ENCODE measurements around the gene JUN. TPM values are rescaled to one million over a fixed set of nuclear protein-coding genes. Genes with fewer than 3 reads are reported as not detected.

JUN gene
- total RNA-seq, 4 donors from 2014 or later, result 64.2 to 121 (median 85.9) TPM

- no peak for TF ChIP-seq CTCF (IDR thresholded peaks at IDR 0.05; ENCODE audit: low read depth)
Observed at GRCh38 chr1:58814251-58815068, 30.6 kb upstream of the JUN start.

- no peak for TF ChIP-seq CTCF (IDR thresholded peaks at IDR 0.05; ENCODE audit: low read depth)
Observed at GRCh38 chr1:58813801-58814200, 30.0 kb upstream of the JUN start.

- no peak for TF ChIP-seq CTCF (IDR thresholded peaks at IDR 0.05; ENCODE audit: low read depth)
Observed at GRCh38 chr1:58813361-58813760, 29.5 kb upstream of the JUN start.

GRCh38 chr1:58812926-58813325 is 29.1 kb upstream of the JUN start:
- TF ChIP-seq CTCF (IDR thresholded peaks at IDR 0.05; ENCODE audit: low read depth), result no peak

GRCh38 chr1:58812468-58812867 is 28.6 kb upstream of the JUN start:
- no peak for TF ChIP-seq CTCF (IDR thresholded peaks at IDR 0.05; ENCODE audit: low read depth)

GRCh38 chr1:58811303-58811702 is 27.5 kb upstream of the JUN start:
- no peak for TF ChIP-seq CTCF (IDR thresholded peaks at IDR 0.05; ENCODE audit: low read depth)

GRCh38 chr1:58809325-58810010 is 25.6 kb upstream of the JUN start:
- no peak for TF ChIP-seq CTCF (IDR thresholded peaks at IDR 0.05; ENCODE audit: low read depth)
